ENCODE measurements around the gene DDX24. TPM values are rescaled to one million over a fixed set of nuclear protein-coding genes. Genes with fewer than 3 reads are reported as not detected.

Gene DDX24
- total RNA-seq, 4 donors from 2014 or later: 70.2 to 319 (median 87.7) TPM

GRCh38 chr14:94103554-94104150, 22.6 kb upstream of the DDX24 start:
- in situ Hi-C loops (cut with MboI; ENCODE audit: low pct_ligation_motif_present in 1 of 4, low pct_unique_long_range_greater_than_20kb in 1 of 4, low sequenced_read_pairs in 3 of 4) (no loop called here), intact Hi-C loops (cut with DNase I; ENCODE audit: low total_unique reads) (no loop called here)
- no peak for DNase-seq
- Histone ChIP-seq H3K4me1 (peaks cover 0 to 20% (median 6%) of the 10 kb centered on the region in 4 donors), H3K9me3 (no peaks in the 10 kb centered on the region), H3K4me3 (no peak overlapping the region), H3K27ac (peak overlapping the region; percentile 56 to 69 (median 66)), H3K36me3 (no peaks in the 10 kb centered on the region), H3K27me3 (no peaks in the 10 kb centered on the region)
- WGBS, 2 donors (ENCODE audit: low coverage in 1 of 2): 75 to 82% methylated on average over 3 to 7 of the region's 7 CpGs
- TF ChIP-seq CTCF (IDR thresholded peaks at IDR 0.05): no peak
- no peak for TF ChIP-seq EP300 (IDR thresholded peaks at IDR 0.05; ENCODE audit: low read depth)
- TF ChIP-seq POLR2AphosphoS5 (IDR thresholded peaks at IDR 0.05): no peak
- no peak for TF ChIP-seq POLR2A (IDR thresholded peaks at IDR 0.05)

- 67% methylated on average over 8 of the region's 8 CpGs; no CpG with 5 or more reads in 1 of the 2 donors for WGBS, 2 donors (ENCODE audit: low coverage in 1 of 2)
- H3K27ac ChIP-seq: peak overlapping the region; percentile 56 to 69 (median 66)
- no peak overlapping the region for H3K4me3 ChIP-seq
- TF ChIP-seq POLR2AphosphoS5 (IDR thresholded peaks at IDR 0.05) (peak in 1 of 3 donors; percentile 34), CTCF (IDR thresholded peaks at IDR 0.05) (no peak), POLR2A (IDR thresholded peaks at IDR 0.05) (peak; percentile 25)
- peak; percentile 58 for DNase-seq
- no peaks in the 10 kb centered on the region for H3K27me3 ChIP-seq
- in situ Hi-C loops (cut with MboI; ENCODE audit: low pct_ligation_motif_present in 1 of 4, low pct_unique_long_range_greater_than_20kb in 1 of 4, low sequenced_read_pairs in 3 of 4) (no loop called here), intact Hi-C loops (cut with DNase I; ENCODE audit: low total_unique reads) (no loop called here)
- H3K9me3 ChIP-seq: no peaks in the 10 kb centered on the region
- H3K4me1 ChIP-seq: peaks cover 0 to 20% (median 6%) of the 10 kb centered on the region in 4 donors
- H3K36me3 ChIP-seq: no peaks in the 10 kb centered on the region
Measured at GRCh38 chr14:94102768-94103482, 21.9 kb upstream of the DDX24 start.

GRCh38 chr14:94101748-94102147, 20.7 kb upstream of the DDX24 start:
- no peak for DNase-seq
- H3K36me3 ChIP-seq: no peaks in the 10 kb centered on the region
- intact Hi-C loops (cut with DNase I; ENCODE audit: low total_unique reads) (no loop called here), in situ Hi-C loops (cut with MboI; ENCODE audit: low pct_ligation_motif_present in 1 of 4, low pct_unique_long_range_greater_than_20kb in 1 of 4, low sequenced_read_pairs in 3 of 4) (no loop called here)
- WGBS, 2 donors (ENCODE audit: low coverage in 1 of 2): 95% methylated on average over 10 of the region's 10 CpGs; no CpG with 5 or more reads in 1 of the 2 donors
- H3K4me1 ChIP-seq: peaks cover 0 to 20% (median 6%) of the 10 kb centered on the region in 4 donors
- H3K27me3 ChIP-seq: no peaks in the 10 kb centered on the region
- TF ChIP-seq POLR2A (IDR thresholded peaks at IDR 0.05) (no peak), CTCF (IDR thresholded peaks at IDR 0.05) (no peak), POLR2AphosphoS5 (IDR thresholded peaks at IDR 0.05) (no peak), EP300 (IDR thresholded peaks at IDR 0.05; ENCODE audit: low read depth) (no peak)
- no peak overlapping the region for H3K27ac ChIP-seq
- no peaks in the 10 kb centered on the region for H3K9me3 ChIP-seq
- no peak overlapping the region for H3K4me3 ChIP-seq

GRCh38 chr14:94100847-94101246, 19.8 kb upstream of the DDX24 start:
- TF ChIP-seq POLR2A (IDR thresholded peaks at IDR 0.05) (no peak), CTCF (IDR thresholded peaks at IDR 0.05) (no peak), EP300 (IDR thresholded peaks at IDR 0.05; ENCODE audit: low read depth) (no peak), POLR2AphosphoS5 (IDR thresholded peaks at IDR 0.05) (no peak)
- no peak for DNase-seq
- H3K9me3 ChIP-seq: no peaks in the 10 kb centered on the region
- H3K4me1 ChIP-seq: peaks cover 0 to 20% (median 6%) of the 10 kb centered on the region in 4 donors
- no peak overlapping the region for H3K4me3 ChIP-seq
- in situ Hi-C loops (cut with MboI; ENCODE audit: low pct_ligation_motif_present in 1 of 4, low pct_unique_long_range_greater_than_20kb in 1 of 4, low sequenced_read_pairs in 3 of 4): no loop called here
- WGBS, 2 donors (ENCODE audit: low coverage in 1 of 2): 65 to 80% methylated on average over 2 to 4 of the region's 4 CpGs
- H3K27me3 ChIP-seq: no peaks in the 10 kb centered on the region
- H3K36me3 ChIP-seq: no peaks in the 10 kb centered on the region
- intact Hi-C loops (cut with DNase I; ENCODE audit: low total_unique reads): no loop called here
- H3K27ac ChIP-seq: no peak overlapping the region

Measured in transverse colon (tissue), 4 donors.